ENCODE results near the gene RCC1. TPM values are rescaled to one million over a fixed set of nuclear protein-coding genes. Genes with fewer than 3 reads are reported as not detected.

The RCC1 gene
- total RNA-seq, 4 donors from 2014 or later = 6.1 to 24.5 (median 13.7) TPM

DNA sequence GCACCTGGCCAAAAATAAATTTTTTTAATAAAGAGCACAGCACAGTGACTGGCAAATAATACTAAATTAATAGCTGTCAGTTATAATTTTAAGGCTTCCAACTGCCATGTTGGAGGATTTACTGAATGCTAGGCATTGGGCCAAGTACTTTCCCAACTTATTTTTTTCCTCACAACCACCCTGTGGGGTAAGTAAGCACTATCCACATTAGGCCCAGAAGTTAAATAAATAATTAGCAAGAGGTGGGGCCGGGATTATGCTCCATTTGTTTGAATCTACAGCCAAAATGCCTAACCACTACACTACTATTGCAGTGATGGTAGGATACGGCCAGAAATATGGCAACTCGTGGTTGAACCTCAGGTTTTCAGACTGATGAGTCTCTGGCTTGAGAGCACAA is 42.5 kb downstream of the RCC1 start:
- in situ Hi-C loops (cut with MboI; ENCODE audit: low sequenced_read_pairs in 4 of 4) = no loop called here
- no peak for ATAC-seq

DNA sequence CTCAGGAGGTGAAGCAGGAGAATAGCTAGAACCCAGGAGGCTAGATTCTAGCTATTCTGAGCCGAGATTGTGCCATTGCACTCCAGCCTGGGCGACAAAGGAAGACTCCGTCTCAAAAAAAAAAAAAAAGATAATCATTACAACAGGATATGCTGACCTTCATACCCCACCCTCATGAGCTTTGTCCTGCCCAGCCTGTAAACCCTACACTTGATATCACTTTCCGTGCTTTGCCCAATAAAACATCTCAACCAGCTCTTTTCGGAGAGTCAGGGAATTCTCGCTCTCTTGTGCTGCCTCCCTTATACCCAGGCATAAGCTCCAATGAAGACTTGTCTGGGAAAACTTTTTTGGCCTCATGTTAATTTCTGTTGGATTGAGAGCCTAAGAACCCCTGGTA is 45.5 kb downstream of the RCC1 start:
- no peaks in the 10 kb centered on the region for H3K27me3 ChIP-seq
- in situ Hi-C loops (cut with MboI; ENCODE audit: low sequenced_read_pairs in 4 of 4) = loop anchor here in 1 of 4 donors (5.0 kb wide), 1 partner anchor 44 kb away; the partner anchor contains the start of gene RCC1
- TF ChIP-seq, protein P1, sequence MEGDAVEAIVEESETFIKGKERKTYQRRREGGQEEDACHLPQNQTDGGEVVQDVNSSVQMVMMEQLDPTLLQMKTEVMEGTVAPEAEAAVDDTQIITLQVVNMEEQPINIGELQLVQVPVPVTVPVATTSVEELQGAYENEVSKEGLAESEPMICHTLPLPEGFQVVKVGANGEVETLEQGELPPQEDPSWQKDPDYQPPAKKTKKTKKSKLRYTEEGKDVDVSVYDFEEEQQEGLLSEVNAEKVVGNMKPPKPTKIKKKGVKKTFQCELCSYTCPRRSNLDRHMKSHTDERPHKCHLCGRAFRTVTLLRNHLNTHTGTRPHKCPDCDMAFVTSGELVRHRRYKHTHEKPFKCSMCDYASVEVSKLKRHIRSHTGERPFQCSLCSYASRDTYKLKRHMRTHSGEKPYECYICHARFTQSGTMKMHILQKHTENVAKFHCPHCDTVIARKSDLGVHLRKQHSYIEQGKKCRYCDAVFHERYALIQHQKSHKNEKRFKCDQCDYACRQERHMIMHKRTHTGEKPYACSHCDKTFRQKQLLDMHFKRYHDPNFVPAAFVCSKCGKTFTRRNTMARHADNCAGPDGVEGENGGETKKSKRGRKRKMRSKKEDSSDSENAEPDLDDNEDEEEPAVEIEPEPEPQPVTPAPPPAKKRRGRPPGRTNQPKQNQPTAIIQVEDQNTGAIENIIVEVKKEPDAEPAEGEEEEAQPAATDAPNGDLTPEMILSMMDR (IDR thresholded peaks at IDR 0.05 in 4 of 5, conservative IDR thresholded peaks at IDR 0.05 in 1 of 5) = no peak
- no peak for TF ChIP-seq POLR2A (IDR thresholded peaks at IDR 0.05)

More for the DNA sequence above, 42.5 kb downstream of the RCC1 start:
- no peaks in the 10 kb centered on the region for H3K36me3 ChIP-seq
- no peak overlapping the region for H3K27ac ChIP-seq
- H3K4me3 ChIP-seq = no peak overlapping the region
- TF ChIP-seq, protein P1 (IDR thresholded peaks at IDR 0.05 in 4 of 5, conservative IDR thresholded peaks at IDR 0.05 in 1 of 5) = no peak
- no peak for TF ChIP-seq POLR2A (IDR thresholded peaks at IDR 0.05)
- H3K27me3 ChIP-seq = no peaks in the 10 kb centered on the region
- DNase-seq = no peak
- intact Hi-C loops (cut with DNase I; ENCODE audit: low total_unique reads) = no loop called here
- H3K9me3 ChIP-seq = no peaks in the 10 kb centered on the region
- H3K4me1 ChIP-seq = no peaks in the 10 kb centered on the region

GRCh38 chr1:28552758-28553663 is 47.2 kb downstream of the RCC1 start, which contains the start of gene TRNAU1AP:
TSS of gene TRNAU1AP (plus strand) at chr1:28553085. CDS start at chr1:28553111, 26 bp downstream.
- ATAC-seq = peak; percentile 96
- peak within 1 kb of the TSS; percentile 76 to 81 (median 80) for H3K4me3 ChIP-seq
- peak; percentile 95 to 96 for DNase-seq
- H3K27ac ChIP-seq = peak within 1 kb of the TSS; percentile 86 to 93 (median 90)
- peaks cover 8 to 14% of the 10 kb centered on the region in 2 donors for H3K4me1 ChIP-seq
- H3K9me3 ChIP-seq = no peaks in the 10 kb centered on the region
- no peaks in the 10 kb centered on the region for H3K27me3 ChIP-seq
- intact Hi-C loops (cut with DNase I; ENCODE audit: low total_unique reads) (loop anchor here (1.0 to 5.0 kb wide), 5 partner anchors 28 to 183 kb away; partner anchors contain the start of genes TAF12 and YTHDF2), in situ Hi-C loops (cut with MboI; ENCODE audit: low sequenced_read_pairs in 4 of 4) (loop anchor here in 1 of 4 donors (5.0 kb wide), 1 partner anchor 46 kb away; the partner anchor contains the start of gene RCC1)
- TF ChIP-seq, protein P1 (IDR thresholded peaks at IDR 0.05 in 4 of 5, conservative IDR thresholded peaks at IDR 0.05 in 1 of 5) = no peak
- TF ChIP-seq POLR2A (IDR thresholded peaks at IDR 0.05) = peak; percentile 80 to 87
- peaks cover 0 to 28% of the 10 kb centered on the region in 2 donors for H3K36me3 ChIP-seq

More for the DNA sequence above, 45.5 kb downstream of the RCC1 start:
- H3K27ac ChIP-seq = peak overlapping the region in 3 of 4 donors; percentile 90 to 93 (median 91)
- H3K36me3 ChIP-seq = peaks cover 0 to 15% of the 10 kb centered on the region in 2 donors
- no peak overlapping the region for H3K4me3 ChIP-seq
- intact Hi-C loops (cut with DNase I; ENCODE audit: low total_unique reads) = loop anchor here (5.0 kb wide), 1 partner anchor 91 kb away; the partner anchor contains the start of gene TAF12
- DNase-seq (no peak), ATAC-seq (no peak)
- H3K4me1 ChIP-seq = peaks cover 8 to 11% of the 10 kb centered on the region in 2 donors
- no peaks in the 10 kb centered on the region for H3K9me3 ChIP-seq

DNA sequence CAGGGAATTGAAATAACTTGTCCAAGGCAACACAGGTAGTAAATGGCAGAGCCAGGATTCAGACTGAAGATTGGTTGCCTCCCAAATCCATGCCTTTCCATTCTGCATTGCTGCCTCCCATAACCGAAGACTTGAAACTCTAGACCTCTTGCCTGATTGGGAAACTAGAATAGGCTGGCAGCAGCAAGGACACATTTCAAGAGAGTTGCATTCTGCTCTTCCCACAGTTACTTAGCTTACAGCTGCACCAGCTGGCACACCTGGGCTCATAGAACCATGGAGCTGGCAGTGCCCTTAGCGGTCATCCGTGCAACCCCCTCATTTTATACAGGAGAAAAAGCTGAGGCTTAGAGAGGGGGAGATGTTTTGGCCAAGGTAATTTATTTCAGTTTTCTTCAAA is 55.0 kb downstream of the RCC1 start:
- intact Hi-C loops (cut with DNase I; ENCODE audit: low total_unique reads) = no loop called here
- Histone ChIP-seq H3K27ac (peak overlapping the region in 2 of 4 donors; percentile 17 to 19), H3K36me3 (peaks cover 3 to 97% of the 10 kb centered on the region in 2 donors), H3K4me1 (peaks cover 7 to 22% of the 10 kb centered on the region in 2 donors), H3K9me3 (no peaks in the 10 kb centered on the region), H3K27me3 (no peaks in the 10 kb centered on the region), H3K4me3 (no peak overlapping the region)
- ATAC-seq (peak; percentile 84 to 96), DNase-seq (peak; percentile 10 to 59)
- in situ Hi-C loops (cut with MboI; ENCODE audit: low sequenced_read_pairs in 4 of 4) = no loop called here
- TF ChIP-seq, protein P1 (IDR thresholded peaks at IDR 0.05 in 4 of 5, conservative IDR thresholded peaks at IDR 0.05 in 1 of 5) = no peak
- TF ChIP-seq POLR2A (IDR thresholded peaks at IDR 0.05) = no peak
